Effector memory CD8-positive, alpha-beta T cell (primary cell): ENCODE data around the gene SMIM43.
A peak's percentile ranks its signal among the peaks of the same experiment; 100 is the strongest.

Experiments
- ATAC-seq: fragments of 150-1000 bp; cut with Tn5 transposase; replicated peaks from 2 replicates; pipeline ENCODE4 v1.10.0; 2021; ENCODE audit warnings: mild to moderate bottlenecking, moderate library complexity
- DNase-seq, 3 experiments: peaks; one replicate each; pipeline ENCODE4 v3.0.0; 2021
- H3K27ac Mint-ChIP-seq, 2 donors: one replicate each; pipeline ENCODE4 v1.8.0; 2022; ENCODE audit warnings: mild to moderate bottlenecking in 2 of 2, mixed read lengths in 2 of 2, moderate library complexity in 2 of 2
- H3K27me3 Mint-ChIP-seq, 2 donors: one replicate each; pipeline ENCODE4 v1.8.0; 2022; ENCODE audit warnings: mixed read lengths in 2 of 2
- H3K36me3 Mint-ChIP-seq: one replicate; pipeline ENCODE4 v1.8.0; 2022; ENCODE audit warnings: mild to moderate bottlenecking, moderate library complexity, mixed read lengths; ENCODE audit not compliant: insufficient read depth
- H3K4me1 Mint-ChIP-seq, 2 donors: one replicate each; pipeline ENCODE4 v1.8.0; 2022; ENCODE audit warnings: low read depth in 2 of 2, mixed read lengths in 2 of 2
- H3K4me3 Mint-ChIP-seq, 2 donors: one replicate each; pipeline ENCODE4 v1.8.0; 2022; ENCODE audit warnings: mild to moderate bottlenecking in 2 of 2, mixed read lengths in 2 of 2, moderate library complexity in 2 of 2
- H3K9me3 Mint-ChIP-seq, 2 donors: one replicate each; pipeline ENCODE4 v1.8.0; 2022; ENCODE audit warnings: mixed read lengths in 2 of 2
- total RNA-seq, 9 experiments: gene quantifications; one replicate each; lab custom pipeline; 2026; lab: John Stamatoyannopoulos, UW

The SMIM43 gene
- total RNA-seq, result 0 to 0.39 (median 0.06) reads per million in 9 experiments

- Mint-ChIP-seq H3K4me3 (peak within 1 kb of the TSS; percentile 75 to 81), H3K27me3 (peaks cover 33 to 82% of the 10 kb centered on the region in 2 donors), H3K4me1 (peaks cover 0 to 7% of the 10 kb centered on the region in 2 donors), H3K27ac (no peak within 1 kb of the TSS), H3K36me3 (no peaks in the 10 kb centered on the region), H3K9me3 (no peaks in the 10 kb centered on the region)
- no peak for DNase-seq
- ATAC-seq, result peak; percentile 29
Measured at GRCh38 chr4:121764702-121765367, at the start of gene SMIM43. SMIM43 (minus strand) TSS chr4:121765164; CDS start chr4:121765105, 59 bp downstream.

- DNase-seq, result no peak
- Mint-ChIP-seq H3K27ac (peak overlapping the region in 1 of 2 donors; percentile 44), H3K36me3 (peaks cover 71% of the 10 kb centered on the region), H3K4me1 (peaks cover 4 to 13% of the 10 kb centered on the region in 2 donors), H3K4me3 (no peak overlapping the region), H3K27me3 (no peaks in the 10 kb centered on the region), H3K9me3 (no peaks in the 10 kb centered on the region)
- no peak for ATAC-seq
Measured at GRCh38 chr4:121814756-121815155, 49.8 kb upstream of the SMIM43 start.

GRCh38 chr4:121811122-121811521 is 46.2 kb upstream of the SMIM43 start:
- DNase-seq (no peak), ATAC-seq (peak; percentile 81)
- peaks cover 84% of the 10 kb centered on the region for H3K36me3 Mint-ChIP-seq
- no peak overlapping the region for H3K4me3 Mint-ChIP-seq
- no peak overlapping the region for H3K27ac Mint-ChIP-seq
- peaks cover 4 to 17% of the 10 kb centered on the region in 2 donors for H3K4me1 Mint-ChIP-seq
- no peaks in the 10 kb centered on the region for H3K9me3 Mint-ChIP-seq
- H3K27me3 Mint-ChIP-seq, result no peaks in the 10 kb centered on the region

- Mint-ChIP-seq H3K4me3 (no peak overlapping the region), H3K27me3 (no peaks in the 10 kb centered on the region), H3K36me3 (peaks cover 85% of the 10 kb centered on the region), H3K4me1 (peaks cover 10 to 27% of the 10 kb centered on the region in 2 donors), H3K9me3 (no peaks in the 10 kb centered on the region), H3K27ac (no peak overlapping the region)
- ATAC-seq, result no peak
- DNase-seq, result no peak
Measured at GRCh38 chr4:121806411-121806810, 41.4 kb upstream of the SMIM43 start.

- H3K4me3 Mint-ChIP-seq, result peak overlapping the region; percentile 87 to 88
- DNase-seq, result no peak
- no peaks in the 10 kb centered on the region for H3K9me3 Mint-ChIP-seq
- peak overlapping the region; percentile 96 to 98 for H3K27ac Mint-ChIP-seq
- peaks cover 53% of the 10 kb centered on the region for H3K36me3 Mint-ChIP-seq
- no peaks in the 10 kb centered on the region for H3K27me3 Mint-ChIP-seq
- H3K4me1 Mint-ChIP-seq, result peaks cover 17 to 28% of the 10 kb centered on the region in 2 donors
- ATAC-seq, result no peak
Measured at GRCh38 chr4:121801715-121802075, 36.7 kb upstream of the SMIM43 start.

GRCh38 chr4:121800961-121801714 is 36.2 kb upstream of the SMIM43 start, which contains the start of gene EXOSC9:
EXOSC9 (plus strand) TSS chr4:121801323; CDS start chr4:121801425, 102 bp downstream.
- Mint-ChIP-seq H3K36me3 (peaks cover 47% of the 10 kb centered on the region), H3K9me3 (no peaks in the 10 kb centered on the region), H3K27me3 (no peaks in the 10 kb centered on the region), H3K4me3 (peak within 1 kb of the TSS; percentile 87 to 88), H3K27ac (peak within 1 kb of the TSS; percentile 96 to 98), H3K4me1 (peaks cover 18 to 30% of the 10 kb centered on the region in 2 donors)
- peak; percentile 79 for ATAC-seq
- peak; percentile 95 to 98 (median 96) for DNase-seq

- ATAC-seq, result peak; percentile 40
- Mint-ChIP-seq H3K27ac (peak overlapping the region; percentile 96 to 98), H3K4me1 (peaks cover 18 to 33% of the 10 kb centered on the region in 2 donors), H3K4me3 (peak overlapping the region; percentile 87 to 88), H3K9me3 (no peaks in the 10 kb centered on the region), H3K27me3 (no peaks in the 10 kb centered on the region), H3K36me3 (peaks cover 42% of the 10 kb centered on the region)
- no peak for DNase-seq
Measured at GRCh38 chr4:121800638-121800960, 35.6 kb upstream of the SMIM43 start.

GRCh38 chr4:121799867-121800501 is 35.0 kb upstream of the SMIM43 start:
- ATAC-seq, result no peak
- Mint-ChIP-seq H3K27me3 (peaks cover 0 to 2% of the 10 kb centered on the region in 2 donors), H3K27ac (peak overlapping the region; percentile 96 to 98), H3K36me3 (peaks cover 36% of the 10 kb centered on the region), H3K9me3 (no peaks in the 10 kb centered on the region), H3K4me3 (peak overlapping the region; percentile 87 to 88), H3K4me1 (peaks cover 20 to 37% of the 10 kb centered on the region in 2 donors)
- DNase-seq, result no peak

GRCh38 chr4:121799208-121799823 is 34.4 kb upstream of the SMIM43 start:
- Mint-ChIP-seq H3K27ac (peak overlapping the region; percentile 96 to 98), H3K27me3 (peaks cover 0 to 8% of the 10 kb centered on the region in 2 donors), H3K36me3 (peaks cover 30% of the 10 kb centered on the region), H3K9me3 (no peaks in the 10 kb centered on the region), H3K4me1 (peaks cover 20 to 32% of the 10 kb centered on the region in 2 donors), H3K4me3 (peak overlapping the region; percentile 26 to 87)
- DNase-seq (no peak), ATAC-seq (no peak)

GRCh38 chr4:121796283-121796682 is 31.3 kb upstream of the SMIM43 start:
- H3K4me1 Mint-ChIP-seq, result peaks cover 13 to 23% of the 10 kb centered on the region in 2 donors
- no peaks in the 10 kb centered on the region for H3K9me3 Mint-ChIP-seq
- peak overlapping the region in 1 of 2 donors; percentile 72 for H3K27ac Mint-ChIP-seq
- peaks cover 10% of the 10 kb centered on the region for H3K36me3 Mint-ChIP-seq
- DNase-seq (no peak), ATAC-seq (no peak)
- peaks cover 0 to 8% of the 10 kb centered on the region in 2 donors for H3K27me3 Mint-ChIP-seq
- no peak overlapping the region for H3K4me3 Mint-ChIP-seq

- Mint-ChIP-seq H3K27ac (peak overlapping the region in 1 of 2 donors; percentile 41), H3K36me3 (no peaks in the 10 kb centered on the region), H3K4me3 (no peak overlapping the region), H3K4me1 (peaks cover 5 to 10% of the 10 kb centered on the region in 2 donors), H3K27me3 (peaks cover 0 to 19% of the 10 kb centered on the region in 2 donors), H3K9me3 (no peaks in the 10 kb centered on the region)
- DNase-seq, result no peak
- no peak for ATAC-seq
Measured at GRCh38 chr4:121794505-121795188, 29.7 kb upstream of the SMIM43 start.

- H3K9me3 Mint-ChIP-seq, result no peaks in the 10 kb centered on the region
- ATAC-seq, result no peak
- no peaks in the 10 kb centered on the region for H3K36me3 Mint-ChIP-seq
- H3K27ac Mint-ChIP-seq, result no peak overlapping the region
- H3K4me3 Mint-ChIP-seq, result no peak overlapping the region
- peaks cover 5 to 8% of the 10 kb centered on the region in 2 donors for H3K4me1 Mint-ChIP-seq
- no peak for DNase-seq
- peaks cover 15 to 35% of the 10 kb centered on the region in 2 donors for H3K27me3 Mint-ChIP-seq
Measured at GRCh38 chr4:121792966-121793365, 28.0 kb upstream of the SMIM43 start.
